A549 treated with dexamethasone at 1 μM for 4 hours (cell line): ENCODE results near the gene FBRS. TPM values are rescaled to one million over a fixed set of nuclear protein-coding genes. Genes with fewer than 3 reads are reported as not detected.

Experiments used
- total RNA-seq: library from RNA; stranded (reverse); fragments of 200-300 nt; extraction: Qiagen RNA extraction; gene quantifications from 5 replicates; pipeline ENCODE4 v1.2.3, GENCODE V29; 2022

Gene FBRS
- 26.0 to 48.5 TPM (median 46.3 TPM) in 5 replicates for total RNA-seq

GRCh38 chr16:30657866-30658730, at the start of gene FBRS:
TSS of gene FBRS (plus strand) at chr16:30658431. CDS start at chr16:30659519, 1,088 bp downstream.

DNA sequence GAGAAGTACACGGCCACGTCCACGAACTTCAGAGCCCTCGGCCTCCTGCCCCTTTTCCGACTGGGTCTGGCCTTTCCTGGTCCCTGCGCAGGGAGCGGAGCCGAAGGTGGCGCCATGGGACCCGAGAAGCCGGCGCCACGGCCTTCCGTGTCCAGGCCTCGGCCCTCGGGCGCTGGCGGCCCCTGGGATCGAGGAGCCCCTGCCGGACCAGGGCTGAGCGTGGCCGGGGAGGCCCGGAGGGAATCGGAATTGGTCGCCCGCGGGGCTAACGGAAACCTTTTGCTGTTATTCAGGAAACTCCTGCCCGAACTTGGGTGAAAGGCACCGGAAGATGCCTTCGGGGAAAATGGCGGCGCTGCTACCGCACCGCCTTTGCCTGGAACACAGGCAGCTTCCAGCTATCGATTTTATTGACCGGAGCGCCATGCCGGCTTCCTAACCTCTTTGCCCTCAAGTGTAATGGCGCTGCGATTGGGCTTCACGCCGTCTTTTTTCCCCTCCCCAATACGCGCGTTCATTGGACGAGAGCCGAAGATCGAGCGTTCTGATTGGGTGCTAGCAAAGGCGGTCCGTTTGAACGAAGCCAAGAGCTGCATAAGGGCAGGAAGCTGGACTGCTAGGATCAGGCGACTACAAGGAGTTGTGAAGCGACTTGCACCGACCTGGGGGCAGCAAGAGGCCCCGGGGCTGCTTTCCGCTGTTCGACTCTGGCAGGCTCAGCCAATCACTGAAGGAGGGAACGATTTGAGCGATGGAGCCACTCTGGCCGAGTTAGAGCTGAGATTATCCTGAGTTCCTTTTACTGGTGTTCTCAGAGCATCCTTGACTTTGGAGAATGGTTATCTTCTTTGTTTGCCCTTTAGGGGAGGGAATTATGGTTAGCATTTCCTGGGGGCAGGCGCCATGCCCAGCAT, 48.0 kb upstream of the FBRS start, which contains the start of gene ZNF689:
ZNF689 (minus strand) TSS at position 464 of the 914 bp plus-strand sequence; CDS start at position 116, 348 bp downstream.

DNA sequence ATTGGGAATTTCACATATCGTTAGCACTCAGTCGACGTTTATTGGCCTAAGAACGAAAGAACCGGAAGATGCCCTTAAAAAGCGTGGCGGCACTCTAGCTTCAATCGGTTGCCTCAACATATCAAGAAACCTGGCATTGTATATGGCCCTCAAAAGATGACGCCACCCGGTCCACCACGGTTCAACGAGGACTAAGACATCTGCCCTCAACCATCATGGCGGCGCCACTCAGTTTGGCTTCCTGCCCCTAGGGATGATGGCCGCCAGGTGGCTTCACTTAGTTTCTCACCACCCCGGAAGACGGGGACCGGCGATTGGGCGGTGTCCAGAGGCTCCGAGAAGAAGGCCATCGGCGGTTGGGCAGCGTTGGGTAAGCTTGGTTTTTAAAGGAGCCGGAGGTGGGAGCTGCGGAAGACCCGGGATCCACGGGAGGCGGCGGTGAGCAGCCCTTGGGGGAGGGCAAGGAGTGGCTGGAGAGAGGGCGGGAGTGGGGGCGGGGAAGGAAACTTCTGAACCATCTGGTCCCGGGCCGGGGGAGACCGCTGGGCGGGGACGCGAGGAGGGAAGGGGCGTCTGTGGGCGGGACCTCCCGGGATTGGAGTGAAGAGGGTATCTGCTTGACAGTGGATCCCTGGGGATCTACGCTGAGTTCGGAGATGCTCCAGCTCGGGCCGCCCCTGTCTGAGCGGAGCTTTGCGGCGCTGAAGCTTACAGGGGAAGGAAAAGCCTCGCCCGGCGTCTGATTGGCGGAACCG, 7.7 kb upstream of the FBRS start, which contains the start of gene PRR14:
PRR14 (plus strand) TSS at position 592 of the 755 bp plus-strand sequence. CDS start 686 bp downstream, outside the sequence.

DNA sequence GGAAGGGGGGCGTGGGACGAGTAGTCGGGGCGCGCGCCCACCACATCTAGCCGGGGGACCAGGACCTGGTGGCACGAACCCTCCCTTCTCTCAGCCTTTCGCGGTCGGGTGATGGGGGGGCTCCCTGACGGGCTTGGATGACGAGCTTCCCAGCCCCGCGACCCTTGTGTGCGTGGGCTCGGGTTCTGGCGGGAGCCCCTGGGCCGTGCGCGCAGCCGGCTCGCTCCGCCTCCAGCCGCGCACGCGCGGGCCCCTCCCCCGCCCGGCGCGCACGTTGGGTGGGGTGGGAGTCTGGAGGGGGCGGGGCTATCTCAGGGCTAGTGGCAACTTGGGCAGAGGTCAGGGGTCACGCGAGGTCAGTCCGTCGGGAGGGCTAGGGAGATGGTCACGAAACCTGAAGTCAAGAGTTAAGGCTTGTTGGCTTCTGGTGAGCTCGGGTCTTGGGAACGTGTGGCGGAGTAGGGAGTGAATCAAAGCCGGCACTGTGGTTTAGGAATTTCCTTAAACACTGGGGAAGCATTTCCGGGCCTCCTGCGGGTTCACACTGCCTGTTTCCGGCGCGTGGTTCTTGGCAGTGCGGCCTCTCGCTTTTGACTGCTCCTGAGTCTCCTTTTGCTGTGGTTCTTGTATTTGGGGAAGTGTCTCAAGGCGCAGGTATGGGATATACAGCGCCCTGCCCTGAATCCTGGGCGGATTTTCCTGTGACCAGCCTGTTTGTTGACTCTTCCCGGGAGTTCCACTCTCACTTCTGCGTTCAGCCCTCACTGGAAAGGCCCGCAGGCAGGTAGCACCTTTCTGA, 40.8 kb downstream of the FBRS start, which contains the start of gene SRCAP:
SRCAP (plus strand) TSS at position 356 of the 799 bp plus-strand sequence. CDS start 1,654 bp downstream, outside the sequence.

Other genes starting within 250 kb of the FBRS start
- 98.5 to 114 TPM (median 109 TPM) in 5 replicates for gene DCTPP1, start 228.4 kb upstream of the FBRS start, total RNA-seq
- 43.0 to 47.1 TPM (median 44.3 TPM) in 5 replicates for gene SEPHS2, start 212.6 kb upstream of the FBRS start, total RNA-seq
- gene ITGAL, start 185.7 kb upstream of the FBRS start, total RNA-seq = 0.02 to 0.16 TPM (median 0.11 TPM) in 3 of 5 replicates, not detected in the others
- 37.5 to 48.9 TPM (median 48.5 TPM) in 5 replicates for gene ZNF768, start 131.9 kb upstream of the FBRS start, total RNA-seq
- gene ZNF747, start 123.6 kb upstream of the FBRS start, total RNA-seq = 3.2 to 5.4 TPM (median 4.4 TPM) in 5 replicates
- gene ZNF764, start 100.1 kb upstream of the FBRS start, total RNA-seq = 3.9 to 6.2 TPM (median 5.8 TPM) in 5 replicates
- gene ZNF688, start 86.7 kb upstream of the FBRS start, total RNA-seq = 7.1 to 8.3 TPM (median 7.6 TPM) in 5 replicates
- not detected in 5 replicates for gene ZNF785, start 72.7 kb upstream of the FBRS start, total RNA-seq
- gene ZNF689, start 48.0 kb upstream of the FBRS start, total RNA-seq = 8.6 to 10.5 TPM (median 9.9 TPM) in 5 replicates
- 15.9 to 23.6 TPM (median 22.7 TPM) in 5 replicates for gene PRR14, start 7.5 kb upstream of the FBRS start, total RNA-seq
- gene SRCAP, start 40.7 kb downstream of the FBRS start, total RNA-seq = 7.8 to 36.9 TPM (median 31.2 TPM) in 5 replicates
- gene PHKG2, start 90.0 kb downstream of the FBRS start, total RNA-seq = 19.9 to 31.6 TPM (median 26.2 TPM) in 5 replicates
- 3.1 to 8.7 TPM (median 7.5 TPM) in 5 replicates for gene CFAP119, start 103.6 kb downstream of the FBRS start, total RNA-seq
- 67.2 to 89.4 TPM (median 83.7 TPM) in 5 replicates for gene RNF40, start 103.9 kb downstream of the FBRS start, total RNA-seq
- gene ZNF629, start 128.8 kb downstream of the FBRS start, total RNA-seq = 17.1 to 20.8 TPM (median 19.3 TPM) in 5 replicates
- 28.2 to 42.9 TPM (median 40.1 TPM) in 5 replicates for gene BCL7C, start 235.6 kb downstream of the FBRS start, total RNA-seq
- gene CTF1, start 238.2 kb downstream of the FBRS start, total RNA-seq = 0.07 to 0.26 TPM (median 0.21 TPM) in 5 replicates